GM12891 (cell line): ENCODE results near the gene SLC8A3.

Experiments
- PAX5 ChIP-seq: IDR thresholded peaks from 2 replicates; pipeline ENCODE4 v1.6.1; 2011; ENCODE audit warnings: low read length, moderate library complexity, mild to moderate bottlenecking; ENCODE audit not compliant: insufficient read depth, severe bottlenecking
- POLR2A ChIP-seq: IDR thresholded peaks from 2 replicates; pipeline ENCODE4 v1.6.1; 2011; ENCODE audit warnings: low read depth, low read length, control low read depth
- POLR2AphosphoS5 ChIP-seq: IDR thresholded peaks from 2 replicates; pipeline ENCODE4 v1.6.1; 2011; ENCODE audit warnings: low read depth, low read length, control low read depth
- SPI1 ChIP-seq: IDR thresholded peaks from 2 replicates; pipeline ENCODE4 v1.6.1; 2011; ENCODE audit warnings: low read depth, low read length, control low read depth
- TAF1 ChIP-seq: IDR thresholded peaks from 2 replicates; pipeline ENCODE4 v1.6.1; 2011; ENCODE audit warnings: low read depth, low read length, control low read depth

GRCh38 chr14:70027785-70028428, 160.8 kb downstream of the SLC8A3 start:
- TF ChIP-seq POLR2A (no peak), POLR2AphosphoS5 (no peak), SPI1 (no peak), PAX5 (no peak), TAF1 (no peak)
